Measurements from ENCODE around the gene C6orf141.

The C6orf141 gene

GRCh38 chr6:49548613-49549304 lies 1.7 kb upstream of the C6orf141 start:
- no peaks in the 10 kb centered on the region for H3K9me2 ChIP-seq (replicated peaks; ENCODE audit: control insufficient read depth, low read length)
- H3K36me3 ChIP-seq (ENCODE audit: control insufficient read depth, low read length) = no peaks in the 10 kb centered on the region
- no peaks in the 10 kb centered on the region for H4K20me1 ChIP-seq (ENCODE audit: control insufficient read depth, insufficient read depth, low read depth, low read length)
- TF ChIP-seq, protein P1, sequence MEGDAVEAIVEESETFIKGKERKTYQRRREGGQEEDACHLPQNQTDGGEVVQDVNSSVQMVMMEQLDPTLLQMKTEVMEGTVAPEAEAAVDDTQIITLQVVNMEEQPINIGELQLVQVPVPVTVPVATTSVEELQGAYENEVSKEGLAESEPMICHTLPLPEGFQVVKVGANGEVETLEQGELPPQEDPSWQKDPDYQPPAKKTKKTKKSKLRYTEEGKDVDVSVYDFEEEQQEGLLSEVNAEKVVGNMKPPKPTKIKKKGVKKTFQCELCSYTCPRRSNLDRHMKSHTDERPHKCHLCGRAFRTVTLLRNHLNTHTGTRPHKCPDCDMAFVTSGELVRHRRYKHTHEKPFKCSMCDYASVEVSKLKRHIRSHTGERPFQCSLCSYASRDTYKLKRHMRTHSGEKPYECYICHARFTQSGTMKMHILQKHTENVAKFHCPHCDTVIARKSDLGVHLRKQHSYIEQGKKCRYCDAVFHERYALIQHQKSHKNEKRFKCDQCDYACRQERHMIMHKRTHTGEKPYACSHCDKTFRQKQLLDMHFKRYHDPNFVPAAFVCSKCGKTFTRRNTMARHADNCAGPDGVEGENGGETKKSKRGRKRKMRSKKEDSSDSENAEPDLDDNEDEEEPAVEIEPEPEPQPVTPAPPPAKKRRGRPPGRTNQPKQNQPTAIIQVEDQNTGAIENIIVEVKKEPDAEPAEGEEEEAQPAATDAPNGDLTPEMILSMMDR (IDR thresholded peaks at IDR 0.05; ENCODE audit: low read depth, low read length, poor library complexity, severe bottlenecking) = no peak
- TF ChIP-seq EZH2phosphoT487 (IDR thresholded peaks at IDR 0.05; ENCODE audit: borderline replicate concordance, low read length) = no peak
- H3F3A ChIP-seq (ENCODE audit: control insufficient read depth, insufficient read depth) = no peaks in the 10 kb centered on the region
- H3K27ac ChIP-seq (ENCODE audit: low read depth, low read length) = no peak overlapping the region
- H3K79me2 ChIP-seq (ENCODE audit: control insufficient read depth, low read length) = no peaks in the 10 kb centered on the region
- H3K4me2 ChIP-seq (ENCODE audit: low read length) = no peak overlapping the region
- no peaks in the 10 kb centered on the region for H3K4me1 ChIP-seq (ENCODE audit: control insufficient read depth, low read length)
- H3K4me3 ChIP-seq (ENCODE audit: low read length) = no peak overlapping the region
- H3K27me3 ChIP-seq (ENCODE audit: control insufficient read depth, low read length) = no peaks in the 10 kb centered on the region
- no peaks in the 10 kb centered on the region for H3K9me3 ChIP-seq (ENCODE audit: control insufficient read depth, insufficient read depth, low read length)

- no peaks in the 10 kb centered on the region for H3K9me3 ChIP-seq (ENCODE audit: control insufficient read depth, insufficient read depth, low read length)
- no peak overlapping the region for H3K27ac ChIP-seq (ENCODE audit: low read depth, low read length)
- H3K9me2 ChIP-seq (replicated peaks; ENCODE audit: control insufficient read depth, low read length) = no peaks in the 10 kb centered on the region
- no peak overlapping the region for H3K4me3 ChIP-seq (ENCODE audit: low read length)
- H3K27me3 ChIP-seq (ENCODE audit: control insufficient read depth, low read length) = no peaks in the 10 kb centered on the region
- H3K36me3 ChIP-seq (ENCODE audit: control insufficient read depth, low read length) = no peaks in the 10 kb centered on the region
- no peaks in the 10 kb centered on the region for H3K4me1 ChIP-seq (ENCODE audit: control insufficient read depth, low read length)
- TF ChIP-seq, protein P1 (IDR thresholded peaks at IDR 0.05; ENCODE audit: low read depth, low read length, poor library complexity, severe bottlenecking) = no peak
- no peak for TF ChIP-seq EZH2phosphoT487 (IDR thresholded peaks at IDR 0.05; ENCODE audit: borderline replicate concordance, low read length)
- H4K20me1 ChIP-seq (ENCODE audit: control insufficient read depth, insufficient read depth, low read depth, low read length) = no peaks in the 10 kb centered on the region
- no peaks in the 10 kb centered on the region for H3F3A ChIP-seq (ENCODE audit: control insufficient read depth, insufficient read depth)
- H3K4me2 ChIP-seq (ENCODE audit: low read length) = no peak overlapping the region
- H3K79me2 ChIP-seq (ENCODE audit: control insufficient read depth, low read length) = no peaks in the 10 kb centered on the region
These were observed 577 bp upstream of the C6orf141 start for GRCh38 chr6:49549691-49550491.

GRCh38 chr6:49551078-49551865 lies 804 bp downstream of the C6orf141 start:
- Histone ChIP-seq H4K20me1 (ENCODE audit: control insufficient read depth, insufficient read depth, low read depth, low read length) (no peaks in the 10 kb centered on the region), H3K9me2 (replicated peaks; ENCODE audit: control insufficient read depth, low read length) (no peaks in the 10 kb centered on the region), H3K4me2 (ENCODE audit: low read length) (no peak overlapping the region), H3K79me2 (ENCODE audit: control insufficient read depth, low read length) (no peaks in the 10 kb centered on the region), H3K27me3 (ENCODE audit: control insufficient read depth, low read length) (no peaks in the 10 kb centered on the region), H3K36me3 (ENCODE audit: control insufficient read depth, low read length) (no peaks in the 10 kb centered on the region), H3K9me3 (ENCODE audit: control insufficient read depth, insufficient read depth, low read length) (no peaks in the 10 kb centered on the region), H3K4me3 (ENCODE audit: low read length) (no peak overlapping the region), H3K27ac (ENCODE audit: low read depth, low read length) (no peak overlapping the region), H3F3A (ENCODE audit: control insufficient read depth, insufficient read depth) (no peaks in the 10 kb centered on the region), H3K4me1 (ENCODE audit: control insufficient read depth, low read length) (no peaks in the 10 kb centered on the region)
- TF ChIP-seq EZH2phosphoT487 (IDR thresholded peaks at IDR 0.05; ENCODE audit: borderline replicate concordance, low read length) = no peak
- TF ChIP-seq, protein P1 (IDR thresholded peaks at IDR 0.05; ENCODE audit: low read depth, low read length, poor library complexity, severe bottlenecking) = no peak
